Peyer's patch (tissue), 4 donors: Measurements from ENCODE around the gene GPR162. TPM values are rescaled to one million over a fixed set of nuclear protein-coding genes. Genes with fewer than 3 reads are reported as not detected.

ENCODE experiments used
- DNase-seq, 3 donors: peaks; one replicate each; pipeline ENCODE4 v3.0.0-alpha.2; 2017 to 2019
- H3K27ac ChIP-seq, 4 donors: fragments of 200-600 bp; sonication (generic); one replicate each; pipeline ENCODE4 v1.5.1; 2016 to 2019
- H3K27me3 ChIP-seq, 2 donors: fragments of 200-600 bp; sonication (generic); one replicate each; pipeline ENCODE4 v1.5.1; 2019
- H3K36me3 ChIP-seq, 3 donors: fragments of 200-600 bp; sonication (generic); one replicate each; pipeline ENCODE4 v1.5.1; 2016 to 2019
- H3K4me1 ChIP-seq, 4 donors: fragments of 200-600 bp; sonication (generic); one replicate each; pipeline ENCODE4 v1.5.1; 2016 to 2019
- H3K4me3 ChIP-seq, 4 donors: fragments of 200-600 bp; sonication (generic); 1 replicate in 3 of 4; 2 replicates in 1 of 4; pipeline ENCODE4 v1.5.1; 2016 to 2019; ENCODE audit warnings: mild to moderate bottlenecking in 1 of 4
- H3K9me3 ChIP-seq, 4 donors: fragments of 200-600 bp; sonication (generic); one replicate each; pipeline ENCODE4 v1.5.1; 2016 to 2019; ENCODE audit warnings: mild to moderate bottlenecking in 1 of 4
- POLR2A ChIP-seq, 2 donors: fragments of 450-650 bp; IDR thresholded peaks; one replicate each; pipeline ENCODE4 v1.5.1; 2017; ENCODE audit warnings: antibody characterized with exemption in 2 of 2, mild to moderate bottlenecking in 2 of 2, moderate library complexity in 2 of 2
- total RNA-seq, 4 donors: library from RNA; depleted of rRNA; stranded (reverse); fragments of >200 nt; gene quantifications; one replicate each; pipeline ENCODE4 v1.1.0, GENCODE V29; 2016
- TF ChIP-seq, protein P1 (sequence below), 6 experiments: fragments of 450-650 bp in 4 of 6; fragments of 200-600 bp in 2 of 6; sonication (generic) in 1 of 6; IDR thresholded peaks; one replicate each; pipeline ENCODE4 v1.5.1; 2017 to 2019; ENCODE audit warnings: antibody characterized with exemption in 6 of 6, mild to moderate bottlenecking in 3 of 6, moderate library complexity in 1 of 6

The GPR162 gene
- total RNA-seq, 4 donors from 2014 or later: 2.5 to 11.6 (median 4.1) TPM; not detected in 1

DNA sequence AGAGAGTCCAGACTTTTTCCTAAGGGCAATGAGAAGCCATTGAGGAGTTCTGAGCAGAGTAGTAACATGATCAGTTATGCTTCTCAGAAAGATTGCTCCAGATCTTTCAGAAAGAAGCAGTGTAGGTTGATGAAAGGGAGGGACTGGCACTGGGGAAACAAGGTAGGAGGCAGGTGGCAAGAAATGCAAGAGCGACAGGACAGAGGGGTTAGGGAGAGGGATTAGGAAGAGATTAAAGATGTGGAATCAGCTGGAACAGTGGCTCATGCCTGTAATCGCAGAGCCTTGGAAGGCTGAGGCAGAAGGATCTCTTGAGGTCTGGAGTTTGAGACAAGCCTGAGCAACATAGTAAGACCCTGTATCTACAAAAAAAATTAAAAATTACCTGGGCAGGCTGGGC, 26.1 kb downstream of the GPR162 start:
- TF ChIP-seq, protein P1, sequence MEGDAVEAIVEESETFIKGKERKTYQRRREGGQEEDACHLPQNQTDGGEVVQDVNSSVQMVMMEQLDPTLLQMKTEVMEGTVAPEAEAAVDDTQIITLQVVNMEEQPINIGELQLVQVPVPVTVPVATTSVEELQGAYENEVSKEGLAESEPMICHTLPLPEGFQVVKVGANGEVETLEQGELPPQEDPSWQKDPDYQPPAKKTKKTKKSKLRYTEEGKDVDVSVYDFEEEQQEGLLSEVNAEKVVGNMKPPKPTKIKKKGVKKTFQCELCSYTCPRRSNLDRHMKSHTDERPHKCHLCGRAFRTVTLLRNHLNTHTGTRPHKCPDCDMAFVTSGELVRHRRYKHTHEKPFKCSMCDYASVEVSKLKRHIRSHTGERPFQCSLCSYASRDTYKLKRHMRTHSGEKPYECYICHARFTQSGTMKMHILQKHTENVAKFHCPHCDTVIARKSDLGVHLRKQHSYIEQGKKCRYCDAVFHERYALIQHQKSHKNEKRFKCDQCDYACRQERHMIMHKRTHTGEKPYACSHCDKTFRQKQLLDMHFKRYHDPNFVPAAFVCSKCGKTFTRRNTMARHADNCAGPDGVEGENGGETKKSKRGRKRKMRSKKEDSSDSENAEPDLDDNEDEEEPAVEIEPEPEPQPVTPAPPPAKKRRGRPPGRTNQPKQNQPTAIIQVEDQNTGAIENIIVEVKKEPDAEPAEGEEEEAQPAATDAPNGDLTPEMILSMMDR (IDR thresholded peaks at IDR 0.05): no peak
- no peak for TF ChIP-seq POLR2A (IDR thresholded peaks at IDR 0.05)
- H3K27ac ChIP-seq: no peak overlapping the region
- H3K9me3 ChIP-seq: no peaks in the 10 kb centered on the region
- H3K27me3 ChIP-seq: no peaks in the 10 kb centered on the region
- DNase-seq: no peak
- peaks cover 0 to 31% (median 0%) of the 10 kb centered on the region in 3 donors for H3K36me3 ChIP-seq
- H3K4me1 ChIP-seq: peaks cover 0 to 5% (median 2%) of the 10 kb centered on the region in 4 donors
- H3K4me3 ChIP-seq: no peak overlapping the region

DNA sequence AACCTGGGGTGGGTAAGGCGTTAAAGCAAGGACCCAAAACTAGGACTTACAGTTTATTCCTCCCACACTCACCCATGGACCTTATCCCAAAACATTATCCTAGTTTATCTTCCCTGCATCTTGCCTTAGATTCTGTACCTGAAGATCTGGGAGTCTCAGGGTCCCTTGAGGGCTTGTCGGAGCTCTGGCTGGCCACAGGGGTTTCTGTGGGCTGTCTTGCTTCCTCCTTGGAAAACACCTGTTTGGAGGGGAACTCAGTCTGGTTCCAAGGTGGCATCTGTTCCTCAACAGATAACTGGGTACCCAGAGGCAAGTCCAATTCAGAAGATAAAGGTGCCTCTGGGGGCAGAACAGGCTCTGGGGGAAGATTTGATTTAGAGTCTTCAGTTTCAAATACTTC, 27.8 kb downstream of the GPR162 start:
- TF ChIP-seq, protein P1 (IDR thresholded peaks at IDR 0.05): no peak
- no peak for TF ChIP-seq POLR2A (IDR thresholded peaks at IDR 0.05)
- Histone ChIP-seq H3K4me3 (peak overlapping the region in 1 of 4 donors; percentile 71), H3K27ac (no peak overlapping the region), H3K36me3 (peaks cover 0 to 31% (median 0%) of the 10 kb centered on the region in 3 donors), H3K9me3 (no peaks in the 10 kb centered on the region), H3K4me1 (peaks cover 0 to 14% (median 7%) of the 10 kb centered on the region in 4 donors), H3K27me3 (no peaks in the 10 kb centered on the region)
- no peak for DNase-seq

DNA sequence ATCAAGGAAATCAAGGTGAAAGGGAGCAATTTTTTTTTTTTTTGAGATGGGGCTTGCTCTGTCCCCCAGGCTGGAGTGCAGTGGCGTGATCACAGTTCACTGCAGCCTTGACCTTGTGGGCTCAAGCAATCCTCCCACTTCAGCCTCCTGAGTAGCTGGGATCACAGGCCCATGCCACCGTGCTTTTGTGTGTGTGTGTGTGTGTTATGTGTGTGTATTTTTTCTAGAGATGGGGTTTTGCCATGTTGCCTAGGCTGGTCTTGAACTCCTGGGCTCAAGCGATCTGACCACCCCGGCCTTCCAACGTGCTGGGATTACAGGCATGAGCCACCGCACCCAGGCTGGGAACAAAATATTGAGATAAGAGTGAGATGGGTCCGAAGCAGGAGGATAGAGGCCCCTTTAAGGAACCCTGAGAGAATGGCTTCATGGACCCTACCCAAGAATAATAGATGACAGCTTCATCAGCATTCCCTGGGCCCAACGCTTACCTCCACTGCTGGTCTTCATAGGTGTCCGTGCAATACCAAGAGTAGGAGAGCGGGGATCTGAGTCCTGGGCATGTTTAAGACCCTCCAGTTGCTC, 28.4 kb downstream of the GPR162 start:
- Histone ChIP-seq H3K4me1 (peaks cover 0 to 14% (median 7%) of the 10 kb centered on the region in 4 donors), H3K27ac (peak overlapping the region in 3 of 4 donors; percentile 96 to 99 (median 96)), H3K36me3 (peaks cover 0 to 31% (median 0%) of the 10 kb centered on the region in 3 donors), H3K27me3 (no peaks in the 10 kb centered on the region), H3K4me3 (peak overlapping the region in 3 of 4 donors; percentile 57 to 74 (median 71)), H3K9me3 (no peaks in the 10 kb centered on the region)
- TF ChIP-seq, protein P1 (IDR thresholded peaks at IDR 0.05): no peak
- no peak for TF ChIP-seq POLR2A (IDR thresholded peaks at IDR 0.05)
- no peak for DNase-seq

DNA sequence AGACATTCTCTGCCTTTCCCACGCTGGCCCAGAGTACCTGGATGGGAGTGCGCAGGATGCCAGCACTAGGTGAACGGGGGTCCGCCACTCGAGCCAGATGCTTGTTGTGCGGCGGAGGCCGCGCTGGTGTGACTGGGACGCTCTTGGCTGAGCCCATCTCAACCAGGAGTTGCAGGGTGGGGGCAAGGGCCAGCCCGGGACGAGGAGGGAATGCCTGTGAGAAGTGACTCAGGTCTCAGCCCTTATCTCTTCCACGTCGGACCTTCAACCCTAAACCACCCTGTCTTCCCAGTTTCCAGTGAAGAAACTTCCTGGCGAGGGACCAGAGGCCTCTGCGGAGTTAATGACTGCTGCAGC, 29.2 kb downstream of the GPR162 start:
- TF ChIP-seq, protein P1 (IDR thresholded peaks at IDR 0.05): no peak
- TF ChIP-seq POLR2A (IDR thresholded peaks at IDR 0.05): peak; percentile 70 to 75
- Histone ChIP-seq H3K36me3 (peaks cover 0 to 32% (median 0%) of the 10 kb centered on the region in 3 donors), H3K27ac (peak overlapping the region; percentile 89 to 99 (median 96)), H3K27me3 (no peaks in the 10 kb centered on the region), H3K4me1 (peaks cover 0 to 14% (median 7%) of the 10 kb centered on the region in 4 donors), H3K4me3 (peak overlapping the region; percentile 57 to 74 (median 66)), H3K9me3 (no peaks in the 10 kb centered on the region)
- peak in 2 of 3 donors; percentile 84 to 89 for DNase-seq

DNA sequence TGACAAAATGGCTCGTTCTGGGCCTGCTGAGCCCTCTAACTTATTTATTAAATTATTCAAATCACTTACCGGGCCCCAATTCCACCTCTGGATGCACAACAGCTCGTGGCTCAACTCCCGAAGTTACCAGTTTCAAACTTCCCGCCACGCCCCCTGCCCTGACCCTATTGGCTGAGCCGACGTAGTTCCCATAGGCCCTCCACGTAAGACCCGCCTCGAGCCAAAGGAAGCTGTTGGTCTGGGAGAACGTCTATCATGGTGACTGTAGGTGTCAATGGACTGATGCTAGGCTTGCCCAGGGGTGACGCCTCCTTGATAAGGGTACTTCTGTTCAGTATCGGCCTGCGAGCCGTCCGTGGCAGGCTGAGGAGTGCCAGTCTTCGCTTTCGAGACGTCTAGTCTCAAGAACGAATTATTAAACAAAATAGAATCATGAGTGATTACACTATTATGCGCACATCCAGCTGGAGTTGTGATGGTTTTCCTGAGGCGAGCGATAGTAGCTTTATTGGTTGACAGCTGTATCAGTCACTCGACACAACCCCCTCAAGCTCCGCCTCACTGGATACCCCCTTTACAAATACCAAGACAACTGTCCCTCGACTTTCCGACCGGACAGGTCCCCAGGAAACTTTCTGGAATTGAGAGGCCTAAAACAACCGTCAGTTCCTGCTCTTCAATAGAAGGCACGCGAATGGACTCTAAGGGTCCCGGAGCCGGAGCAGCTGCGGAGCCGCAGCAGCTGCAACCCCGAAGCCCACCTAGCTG, 29.7 kb downstream of the GPR162 start, which contains the start of gene CDCA3:
CDCA3 (minus strand) TSS at position 134 of the 768 bp plus-strand sequence. CDS start 334 bp downstream, outside the sequence.
- H3K27ac ChIP-seq: peak within 1 kb of the TSS; percentile 89 to 99 (median 96)
- no peaks in the 10 kb centered on the region for H3K27me3 ChIP-seq
- TF ChIP-seq, protein P1 (IDR thresholded peaks at IDR 0.05): peak in 1 of 6 experiments; percentile 1
- peak; percentile 98 to 99 for TF ChIP-seq POLR2A (IDR thresholded peaks at IDR 0.05)
- H3K36me3 ChIP-seq: peaks cover 0 to 32% (median 0%) of the 10 kb centered on the region in 3 donors
- H3K9me3 ChIP-seq: no peaks in the 10 kb centered on the region
- DNase-seq: peak; percentile 91 to 98 (median 94)
- peak within 1 kb of the TSS; percentile 57 to 74 (median 66) for H3K4me3 ChIP-seq
- peaks cover 0 to 14% (median 7%) of the 10 kb centered on the region in 4 donors for H3K4me1 ChIP-seq
